Naive thymus-derived CD8-positive, alpha-beta T cell (primary cell): ENCODE data around the gene DTNB. TPM values are rescaled to one million over a fixed set of nuclear protein-coding genes. Genes with fewer than 3 reads are reported as not detected.

Experiments
- ATAC-seq, 2 donors: fragments of 150-1000 bp; cut with Tn5 transposase in 1 of 2; sonication (Bioruptor Pico), chemical (Tn5 transposase) in 1 of 2; 1 replicate in 1 of 2; 2 replicates in 1 of 2; pipeline ENCODE4 v1.10.0; 2021; ENCODE audit warnings: mild to moderate bottlenecking in 2 of 2, moderate library complexity in 2 of 2
- POLR2A ChIA-PET: fragments of 350-600 bp; sonication (Branson Sonifier 250); formaldehyde crosslinking; loops from one replicate; lab custom pipeline; 2021; ENCODE audit warnings: antibody characterized with exemption; lab: Charles Lee
- DNase-seq, 10 donors: peaks; one replicate each; pipeline versions ENCODE4 v3.0.0 to v3.0.0-alpha.2; 2020 to 2022
- H3K27ac Mint-ChIP-seq, 10 donors: one replicate each; pipeline ENCODE4 v1.8.0; 2020 to 2022; ENCODE audit warnings: mild to moderate bottlenecking in 10 of 10, mixed read lengths in 10 of 10, moderate library complexity in 4 of 10, inconsistent platforms in 1 of 10
- H3K27me3 Mint-ChIP-seq, 5 donors: one replicate each; pipeline ENCODE4 v1.8.0; 2021 to 2022; ENCODE audit warnings: mixed read lengths in 5 of 5
- H3K36me3 Mint-ChIP-seq, 3 donors: one replicate each; pipeline ENCODE4 v1.8.0; 2020 to 2022; ENCODE audit warnings: mixed read lengths in 3 of 3, mild to moderate bottlenecking in 2 of 3, inconsistent platforms in 1 of 3
- H3K4me1 Mint-ChIP-seq, 4 donors: one replicate each; pipeline ENCODE4 v1.8.0; 2021 to 2022; ENCODE audit warnings: mixed read lengths in 4 of 4
- H3K4me3 Mint-ChIP-seq, 10 donors: one replicate each; pipeline ENCODE4 v1.8.0; 2020 to 2022; ENCODE audit warnings: mild to moderate bottlenecking in 10 of 10, mixed read lengths in 10 of 10, moderate library complexity in 6 of 10, inconsistent platforms in 1 of 10
- H3K9me3 Mint-ChIP-seq, 9 donors: one replicate each; pipeline ENCODE4 v1.8.0; 2020 to 2022; ENCODE audit warnings: mixed read lengths in 9 of 9, mild to moderate bottlenecking in 3 of 9, inconsistent platforms in 1 of 9, moderate library complexity in 1 of 9
- polyA plus RNA-seq, 3 donors: library from polyadenylated mRNA; unstranded; fragments of 300-500 nt; fragmentation: Illumina TruSeq; gene quantifications; one replicate each; pipeline ENCODE4 v1.2.3, GENCODE V29; 2021
- total RNA-seq, 8 experiments: library from RNA in 2 of 8; stranded (reverse) in 2 of 8; gene quantifications; one replicate each; pipeline ENCODE4 v1.2.3 and lab custom pipeline; 2021 to 2026

DTNB gene
- total and polyA plus RNA-seq, 5 experiments from 2014 or later: 16.3 to 41.5 (median 18.4) TPM

- POLR2A ChIA-PET: interaction anchor here (0.6 kb wide), 1 partner anchor 545 kb away, joined by 3 read pairs; no protein-coding TSS in a partner anchor
- no peaks in the 10 kb centered on the region for H3K9me3 Mint-ChIP-seq
- no peak overlapping the region for H3K4me3 Mint-ChIP-seq
These were observed 78.0 kb downstream of the DTNB start for GRCh38 chr2:25595393-25595792.

DNA sequence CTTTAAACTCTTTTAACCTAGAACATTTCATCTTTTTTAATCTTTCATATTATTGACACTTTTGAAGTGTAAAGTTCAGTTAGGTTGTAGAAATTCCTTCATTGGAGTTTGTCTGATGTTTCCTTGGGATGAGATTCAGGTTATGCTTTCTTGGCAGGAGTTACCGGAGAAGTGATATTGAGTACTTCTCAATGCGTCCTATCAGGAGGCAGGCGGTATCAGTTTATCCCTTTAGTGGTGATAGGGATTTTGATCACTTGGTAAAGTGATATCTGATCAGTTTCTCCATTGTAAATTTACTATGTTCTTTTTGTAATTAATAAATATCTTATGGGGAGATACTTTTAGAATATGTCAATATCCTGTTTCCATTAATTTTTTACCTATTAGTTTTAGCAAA, 78.4 kb downstream of the DTNB start:
- Mint-ChIP-seq H3K9me3 (no peaks in the 10 kb centered on the region), H3K4me3 (no peak overlapping the region), H3K4me1 (peaks cover 0 to 15% (median 7%) of the 10 kb centered on the region in 4 donors), H3K27me3 (no peaks in the 10 kb centered on the region), H3K36me3 (peaks cover 6 to 37% (median 8%) of the 10 kb centered on the region in 3 donors), H3K27ac (no peak overlapping the region)
- DNase-seq (no peak), ATAC-seq (no peak)
- POLR2A ChIA-PET: interaction anchor here (0.6 kb wide), 1 partner anchor 545 kb away, joined by 3 read pairs; no protein-coding TSS in a partner anchor

More at GRCh38 chr2:25595393-25595792, 78.0 kb downstream of the DTNB start:
- Mint-ChIP-seq H3K4me1 (peaks cover 0 to 15% (median 7%) of the 10 kb centered on the region in 4 donors), H3K27me3 (no peaks in the 10 kb centered on the region), H3K36me3 (peaks cover 6 to 37% (median 8%) of the 10 kb centered on the region in 3 donors), H3K27ac (no peak overlapping the region)
- no peak for DNase-seq
- no peak for ATAC-seq

DNA sequence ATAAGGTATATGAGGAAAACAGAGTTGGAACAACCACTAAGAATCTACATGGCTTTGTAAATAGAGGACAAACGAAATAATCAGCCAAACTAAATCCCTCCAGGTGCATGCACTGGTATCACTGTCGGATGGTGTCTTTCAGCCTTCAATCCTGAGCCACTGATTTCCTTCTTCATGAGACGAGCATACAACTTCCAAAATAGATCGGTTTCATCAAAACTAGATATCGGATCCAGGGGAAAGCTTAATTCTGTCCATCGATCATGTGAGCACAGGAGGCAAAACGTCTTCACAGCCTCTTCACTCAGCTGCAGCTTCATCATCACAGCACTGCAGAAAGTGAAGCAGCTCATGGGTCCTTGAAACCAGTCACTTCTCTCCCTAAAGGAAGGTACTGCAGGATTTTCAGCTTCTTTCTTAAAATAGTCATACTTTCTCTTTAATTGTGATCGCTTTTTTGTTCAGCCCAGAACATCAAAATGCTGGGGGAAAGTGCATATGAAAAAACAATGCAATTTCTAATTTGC, 80.5 kb downstream of the DTNB start:
- H3K9me3 Mint-ChIP-seq: no peaks in the 10 kb centered on the region
- peak overlapping the region in 1 of 10 donors; percentile 6 for H3K4me3 Mint-ChIP-seq
- POLR2A ChIA-PET: no interaction called here
- no peak for ATAC-seq
- H3K36me3 Mint-ChIP-seq: peaks cover 0 to 22% (median 0%) of the 10 kb centered on the region in 3 donors
- peaks cover 0 to 18% (median 7%) of the 10 kb centered on the region in 4 donors for H3K4me1 Mint-ChIP-seq
- peak overlapping the region in 2 of 10 donors; percentile 9 to 57 for H3K27ac Mint-ChIP-seq
- no peak for DNase-seq
- H3K27me3 Mint-ChIP-seq: no peaks in the 10 kb centered on the region

DNA sequence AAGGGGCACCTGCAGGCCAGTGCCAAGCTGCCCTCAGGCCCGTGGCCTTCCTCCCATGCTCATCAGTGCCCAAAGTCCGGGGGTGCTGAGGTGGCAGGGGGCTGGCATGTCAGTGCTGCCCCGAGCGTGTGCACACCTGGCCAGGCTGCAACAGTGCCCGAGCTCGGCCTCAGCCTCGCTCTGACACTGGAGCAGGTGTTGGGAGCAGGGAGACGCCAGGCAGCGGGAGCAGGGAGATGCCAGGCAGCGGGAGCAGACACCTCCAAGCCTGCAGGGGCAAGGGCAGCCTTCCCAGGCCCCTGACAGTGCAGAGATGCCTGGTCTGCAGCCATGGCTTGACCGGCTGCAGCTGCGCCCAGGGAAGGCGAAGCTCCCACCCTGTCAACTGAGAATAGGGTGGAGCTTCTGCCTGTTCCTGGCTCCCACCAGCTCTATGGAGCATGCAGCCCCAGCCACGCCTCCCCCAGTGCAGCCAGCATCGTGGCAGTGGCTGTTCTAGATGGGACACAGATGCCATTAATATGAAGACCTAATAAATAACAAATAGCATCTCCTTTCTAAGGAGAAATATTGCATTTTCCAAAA, 82.4 kb downstream of the DTNB start:
- DNase-seq (no peak), ATAC-seq (no peak)
- H3K27ac Mint-ChIP-seq: no peak overlapping the region
- H3K4me1 Mint-ChIP-seq: peaks cover 0 to 18% (median 8%) of the 10 kb centered on the region in 4 donors
- peaks cover 0 to 14% (median 0%) of the 10 kb centered on the region in 3 donors for H3K36me3 Mint-ChIP-seq
- H3K27me3 Mint-ChIP-seq: no peaks in the 10 kb centered on the region
- H3K9me3 Mint-ChIP-seq: no peaks in the 10 kb centered on the region
- H3K4me3 Mint-ChIP-seq: no peak overlapping the region
- POLR2A ChIA-PET: no interaction called here

DNA sequence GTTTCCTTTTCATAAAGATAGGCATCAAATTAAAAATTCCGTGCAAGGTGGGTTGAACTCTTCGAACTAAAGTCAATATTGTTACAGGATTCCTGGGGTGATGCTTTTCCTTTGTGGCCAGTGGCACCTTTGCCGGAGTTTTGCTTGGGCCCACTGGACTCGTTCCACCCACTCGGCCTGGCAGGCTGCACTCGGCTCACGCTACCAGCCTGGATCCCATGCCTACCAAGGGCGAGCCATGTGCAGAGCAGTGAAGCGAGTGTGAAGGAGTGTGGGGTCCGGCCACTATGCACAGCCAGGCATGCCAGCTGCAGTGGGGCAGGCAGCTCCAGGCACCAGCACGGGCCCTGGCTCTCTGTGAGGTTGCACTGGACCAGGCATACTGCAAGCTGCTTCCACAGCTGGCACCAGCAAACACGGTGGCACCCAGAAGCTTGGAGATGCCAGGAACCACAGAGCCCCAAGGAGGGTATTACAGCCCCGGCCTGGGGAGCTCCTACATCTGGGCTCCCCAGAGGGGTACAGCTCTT, 83.6 kb downstream of the DTNB start:
- Mint-ChIP-seq H3K4me1 (peaks cover 0 to 18% (median 8%) of the 10 kb centered on the region in 4 donors), H3K4me3 (no peak overlapping the region), H3K36me3 (peaks cover 0 to 4% (median 0%) of the 10 kb centered on the region in 3 donors), H3K27me3 (no peaks in the 10 kb centered on the region), H3K9me3 (no peaks in the 10 kb centered on the region), H3K27ac (no peak overlapping the region)
- no peak for ATAC-seq
- no peak for DNase-seq
- POLR2A ChIA-PET: no interaction called here

GRCh38 chr2:25588576-25588975, 84.8 kb downstream of the DTNB start:
- ATAC-seq (no peak), DNase-seq (no peak)
- Mint-ChIP-seq H3K4me3 (no peak overlapping the region), H3K27ac (no peak overlapping the region), H3K4me1 (peaks cover 0 to 18% (median 8%) of the 10 kb centered on the region in 4 donors), H3K9me3 (no peaks in the 10 kb centered on the region), H3K36me3 (no peaks in the 10 kb centered on the region), H3K27me3 (no peaks in the 10 kb centered on the region)
- POLR2A ChIA-PET: no interaction called here

DNA sequence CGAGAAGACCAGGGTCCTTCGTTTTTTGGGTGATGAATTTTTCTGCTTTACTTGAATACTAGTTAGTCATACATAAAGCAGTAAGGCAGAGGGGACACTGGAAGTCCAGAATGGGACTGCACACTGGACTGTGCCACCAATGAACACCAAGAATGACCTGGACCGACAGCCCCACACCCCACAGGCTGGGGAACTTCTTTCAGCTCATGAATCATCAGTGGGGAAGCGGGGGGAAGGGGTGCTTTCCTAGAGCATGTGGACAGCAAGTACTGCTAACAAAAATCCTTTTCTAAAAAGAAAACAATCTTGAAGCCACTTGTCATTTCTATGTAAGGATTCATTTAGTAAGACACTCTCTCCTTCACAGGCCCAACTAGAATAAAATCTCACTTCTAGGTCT, 86.0 kb downstream of the DTNB start:
- Mint-ChIP-seq H3K4me3 (no peak overlapping the region), H3K4me1 (peaks cover 0 to 13% (median 4%) of the 10 kb centered on the region in 4 donors), H3K27ac (no peak overlapping the region), H3K9me3 (no peaks in the 10 kb centered on the region), H3K36me3 (peaks cover 0 to 2% (median 0%) of the 10 kb centered on the region in 3 donors), H3K27me3 (no peaks in the 10 kb centered on the region)
- DNase-seq: no peak
- POLR2A ChIA-PET: no interaction called here
- no peak for ATAC-seq

- no peak overlapping the region for H3K4me3 Mint-ChIP-seq
- H3K4me1 Mint-ChIP-seq: peaks cover 0 to 12% (median 1%) of the 10 kb centered on the region in 4 donors
- H3K9me3 Mint-ChIP-seq: no peaks in the 10 kb centered on the region
- no peaks in the 10 kb centered on the region for H3K27me3 Mint-ChIP-seq
- POLR2A ChIA-PET: no interaction called here
- H3K27ac Mint-ChIP-seq: no peak overlapping the region
- no peak for ATAC-seq
- H3K36me3 Mint-ChIP-seq: peaks cover 0 to 2% (median 0%) of the 10 kb centered on the region in 3 donors
- no peak for DNase-seq
These were observed 86.6 kb downstream of the DTNB start for GRCh38 chr2:25586726-25587144.

GRCh38 chr2:25585189-25585588, 88.2 kb downstream of the DTNB start:
- H3K36me3 Mint-ChIP-seq: peaks cover 0 to 6% (median 0%) of the 10 kb centered on the region in 3 donors
- DNase-seq (no peak), ATAC-seq (no peak)
- POLR2A ChIA-PET: no interaction called here
- no peak overlapping the region for H3K27ac Mint-ChIP-seq
- H3K4me3 Mint-ChIP-seq: no peak overlapping the region
- H3K4me1 Mint-ChIP-seq: peaks cover 0 to 13% (median 2%) of the 10 kb centered on the region in 4 donors
- H3K27me3 Mint-ChIP-seq: no peaks in the 10 kb centered on the region
- H3K9me3 Mint-ChIP-seq: no peaks in the 10 kb centered on the region

GRCh38 chr2:25582077-25582830, 91.1 kb downstream of the DTNB start:
- H3K36me3 Mint-ChIP-seq: peaks cover 5 to 24% (median 6%) of the 10 kb centered on the region in 3 donors

GRCh38 chr2:25576596-25576995, 96.8 kb downstream of the DTNB start:
- Mint-ChIP-seq H3K36me3 (peaks cover 15 to 53% (median 16%) of the 10 kb centered on the region in 3 donors), H3K4me1 (peaks cover 0 to 1% (median under 1%) of the 10 kb centered on the region in 4 donors), H3K27me3 (no peaks in the 10 kb centered on the region), H3K9me3 (no peaks in the 10 kb centered on the region), H3K4me3 (no peak overlapping the region), H3K27ac (peak overlapping the region in 1 of 10 donors; percentile 44)
- DNase-seq: no peak
- POLR2A ChIA-PET: interaction anchor here (0.7 kb wide), 1 partner anchor 323 kb away, joined by 7 read pairs; no protein-coding TSS in a partner anchor
- no peak for ATAC-seq

More at GRCh38 chr2:25582077-25582830, 91.1 kb downstream of the DTNB start:
- ATAC-seq (no peak), DNase-seq (no peak)
- Mint-ChIP-seq H3K27ac (peak overlapping the region in 1 of 10 donors; percentile 35), H3K4me3 (no peak overlapping the region), H3K9me3 (no peaks in the 10 kb centered on the region), H3K27me3 (no peaks in the 10 kb centered on the region), H3K4me1 (peaks cover 0 to 10% (median 2%) of the 10 kb centered on the region in 4 donors)
- POLR2A ChIA-PET: no interaction called here

DNA sequence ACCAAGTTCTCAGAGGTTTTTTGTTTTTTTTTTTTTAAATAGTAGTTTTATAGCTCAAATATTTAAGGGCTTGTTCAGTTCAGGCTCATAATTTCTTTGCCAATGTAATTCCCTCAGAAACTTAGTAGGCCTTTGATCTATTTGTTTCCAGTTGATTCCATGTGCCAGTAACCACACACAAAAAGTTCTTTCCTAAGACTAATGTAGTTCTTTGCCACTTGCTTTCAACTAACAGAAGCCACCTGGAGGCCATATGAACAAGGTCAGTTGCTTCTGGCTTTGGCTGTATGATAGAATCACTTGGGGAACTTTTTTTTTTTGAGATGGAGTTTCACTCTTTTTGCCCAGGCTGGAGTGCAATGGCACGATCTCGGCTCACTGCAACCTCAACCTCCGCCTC, 100.7 kb downstream of the DTNB start:
- H3K4me1 Mint-ChIP-seq: peaks cover 0 to 3% (median 0%) of the 10 kb centered on the region in 4 donors
- POLR2A ChIA-PET: no interaction called here
- H3K36me3 Mint-ChIP-seq: peaks cover 14 to 51% (median 16%) of the 10 kb centered on the region in 3 donors
- H3K9me3 Mint-ChIP-seq: no peaks in the 10 kb centered on the region
- ATAC-seq: no peak
- no peak overlapping the region for H3K4me3 Mint-ChIP-seq
- H3K27me3 Mint-ChIP-seq: no peaks in the 10 kb centered on the region
- no peak overlapping the region for H3K27ac Mint-ChIP-seq
- DNase-seq: no peak
